Parathyroid adenoma (tissue), 2 donors: ENCODE results near the gene URI1.
"Not testable (repeated sequence)": the region's sequence is repeated elsewhere in the genome, so short reads cannot be mapped to it uniquely, and the experiment has no call there.

Experiments
- H2AFZ ChIP-seq: fragments of 300-600 bp; sonication (generic); one replicate; pipeline ENCODE4 v1.7.0; 2017; ENCODE audit warnings: antibody characterized with exemption, mild to moderate bottlenecking
- H3K27ac ChIP-seq: fragments of 300-600 bp; sonication (generic); one replicate; pipeline ENCODE4 v1.7.0; 2017
- H3K27me3 ChIP-seq: fragments of 300-600 bp; sonication (generic); one replicate; pipeline ENCODE4 v1.7.0; 2017; ENCODE audit warnings: low read length; ENCODE audit not compliant: control insufficient read depth, insufficient read depth
- H3K36me3 ChIP-seq: fragments of 300-600 bp; sonication (generic); one replicate; pipeline ENCODE4 v1.7.0; 2017; ENCODE audit warnings: low read length; ENCODE audit not compliant: control insufficient read depth, insufficient read depth
- H3K4me1 ChIP-seq: fragments of 300-600 bp; sonication (generic); one replicate; pipeline ENCODE4 v1.7.0; 2017; ENCODE audit warnings: control low read depth
- H3K4me2 ChIP-seq: fragments of 300-600 bp; sonication (generic); one replicate; pipeline ENCODE4 v1.7.0; 2017; ENCODE audit warnings: low read length
- H3K4me3 ChIP-seq: fragments of 300-600 bp; sonication (generic); one replicate; pipeline ENCODE4 v1.7.0; 2017; ENCODE audit warnings: low read depth, low read length
- H3K79me2 ChIP-seq: fragments of 300-600 bp; sonication (generic); one replicate; pipeline ENCODE4 v1.7.0; 2017; ENCODE audit warnings: control low read depth
- H3K9ac ChIP-seq: fragments of 300-600 bp; sonication (generic); one replicate; pipeline ENCODE4 v1.7.0; 2017; ENCODE audit warnings: mild to moderate bottlenecking
- H3K9me3 ChIP-seq: fragments of 300-600 bp; sonication (generic); one replicate; pipeline ENCODE4 v1.7.0; 2017; ENCODE audit warnings: low read length; ENCODE audit not compliant: control insufficient read depth
- CTCF ChIP-seq: fragments of 300-600 bp; sonication (generic); IDR thresholded peaks from one replicate; pipeline ENCODE4 v1.7.0; 2017; ENCODE audit warnings: antibody characterized with exemption, mild to moderate bottlenecking
- donor health status: primary hyperparathyroidism.

Gene URI1

GRCh38 chr19:29945017-29945416, 3.0 kb downstream of the URI1 start:
- H2AFZ ChIP-seq, result no peak overlapping the region
- TF ChIP-seq CTCF, result no peak
- H3K27me3 ChIP-seq, result no peaks in the 10 kb centered on the region
- no peak overlapping the region for H3K4me3 ChIP-seq
- H3K4me1 ChIP-seq, result no peaks in the 10 kb centered on the region
- H3K36me3 ChIP-seq, result no peaks in the 10 kb centered on the region
- no peaks in the 10 kb centered on the region for H3K9me3 ChIP-seq
- no peak overlapping the region for H3K9ac ChIP-seq
- H3K79me2 ChIP-seq, result peaks cover 12% of the 10 kb centered on the region
- H3K4me2 ChIP-seq, result no peak overlapping the region
- no peak overlapping the region for H3K27ac ChIP-seq

GRCh38 chr19:29945433-29945832, 3.4 kb downstream of the URI1 start:
- Histone ChIP-seq H3K27me3 (no peaks in the 10 kb centered on the region), H3K9ac (no peak overlapping the region), H3K36me3 (no peaks in the 10 kb centered on the region), H3K4me2 (no peak overlapping the region), H2AFZ (no peak overlapping the region), H3K9me3 (no peaks in the 10 kb centered on the region), H3K4me3 (no peak overlapping the region), H3K27ac (no peak overlapping the region), H3K79me2 (peaks cover 12% of the 10 kb centered on the region), H3K4me1 (no peaks in the 10 kb centered on the region)
- no peak for TF ChIP-seq CTCF

- H3K27ac ChIP-seq, result no peak overlapping the region
- no peaks in the 10 kb centered on the region for H3K4me1 ChIP-seq
- no peak overlapping the region for H2AFZ ChIP-seq
- peaks cover 8% of the 10 kb centered on the region for H3K79me2 ChIP-seq
- H3K4me2 ChIP-seq, result no peak overlapping the region
- H3K4me3 ChIP-seq, result no peak overlapping the region
- no peaks in the 10 kb centered on the region for H3K9me3 ChIP-seq
- H3K36me3 ChIP-seq, result no peaks in the 10 kb centered on the region
- no peak for TF ChIP-seq CTCF
- H3K9ac ChIP-seq, result no peak overlapping the region
- H3K27me3 ChIP-seq, result no peaks in the 10 kb centered on the region
Observed at GRCh38 chr19:29946645-29947044, 4.6 kb downstream of the URI1 start.

- no peak for TF ChIP-seq CTCF
- Histone ChIP-seq H3K4me2 (no peak overlapping the region), H2AFZ (no peak overlapping the region), H3K79me2 (peaks cover 7% of the 10 kb centered on the region), H3K36me3 (no peaks in the 10 kb centered on the region), H3K9me3 (no peaks in the 10 kb centered on the region), H3K9ac (no peak overlapping the region), H3K27ac (no peak overlapping the region), H3K27me3 (no peaks in the 10 kb centered on the region), H3K4me3 (no peak overlapping the region), H3K4me1 (no peaks in the 10 kb centered on the region)
Observed at GRCh38 chr19:29947871-29948270, 5.8 kb downstream of the URI1 start.

GRCh38 chr19:29948759-29949470, 6.9 kb downstream of the URI1 start:
- not testable (repeated sequence) for H3K27me3 ChIP-seq, H3K9me3 ChIP-seq, H3K4me2 ChIP-seq, H3K79me2 ChIP-seq, H3K4me3 ChIP-seq, H3K4me1 ChIP-seq, H3K36me3 ChIP-seq, H3K27ac ChIP-seq, H2AFZ ChIP-seq, H3K9ac ChIP-seq
